Measurements from ENCODE around the gene TRAPPC5. TPM values are rescaled to one million over a fixed set of nuclear protein-coding genes. Genes with fewer than 3 reads are reported as not detected.
"Not testable (repeated sequence)": the region's sequence is repeated elsewhere in the genome, so short reads cannot be mapped to it uniquely, and the experiment has no call there.

TRAPPC5 gene
- total RNA-seq, 2 donors from 2014 or later, result 69.8 to 70.0 TPM

DNA sequence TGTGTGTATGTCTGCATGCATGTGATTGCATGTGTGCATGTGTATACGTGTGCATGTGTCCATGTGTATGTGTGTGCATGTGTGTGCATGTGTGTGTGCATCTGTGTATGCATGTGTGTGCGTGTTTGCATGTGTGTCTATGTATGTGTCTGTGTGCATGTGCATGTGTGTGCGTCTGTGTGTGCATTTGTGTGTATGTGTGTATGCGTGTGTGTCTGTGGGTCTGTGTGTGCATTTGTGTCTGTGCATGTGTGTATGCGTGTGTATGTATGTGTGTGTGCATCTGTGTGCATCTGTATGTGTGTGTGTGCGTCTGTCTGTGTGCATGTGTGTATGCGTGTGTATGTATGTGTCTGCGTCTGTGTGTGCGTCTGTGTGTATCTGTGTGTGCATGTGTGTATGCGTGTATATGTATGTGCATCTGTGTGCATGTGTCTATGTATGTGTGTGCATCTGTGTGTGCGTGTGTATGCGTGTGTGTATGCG, 40.7 kb upstream of the TRAPPC5 start:
- Histone ChIP-seq H3K4me3 (no peak overlapping the region), H3K9me3 (no peaks in the 10 kb centered on the region), H3K36me3 (no peaks in the 10 kb centered on the region), H3K27me3 (replicated peaks; ENCODE audit: insufficient read depth) (no peaks in the 10 kb centered on the region), H3K27ac (no peak overlapping the region), H3K4me1 (ENCODE audit: control insufficient read depth in 1 of 2, low read depth in 2 of 2) (no peaks in the 10 kb centered on the region)
- TF ChIP-seq, protein P1, sequence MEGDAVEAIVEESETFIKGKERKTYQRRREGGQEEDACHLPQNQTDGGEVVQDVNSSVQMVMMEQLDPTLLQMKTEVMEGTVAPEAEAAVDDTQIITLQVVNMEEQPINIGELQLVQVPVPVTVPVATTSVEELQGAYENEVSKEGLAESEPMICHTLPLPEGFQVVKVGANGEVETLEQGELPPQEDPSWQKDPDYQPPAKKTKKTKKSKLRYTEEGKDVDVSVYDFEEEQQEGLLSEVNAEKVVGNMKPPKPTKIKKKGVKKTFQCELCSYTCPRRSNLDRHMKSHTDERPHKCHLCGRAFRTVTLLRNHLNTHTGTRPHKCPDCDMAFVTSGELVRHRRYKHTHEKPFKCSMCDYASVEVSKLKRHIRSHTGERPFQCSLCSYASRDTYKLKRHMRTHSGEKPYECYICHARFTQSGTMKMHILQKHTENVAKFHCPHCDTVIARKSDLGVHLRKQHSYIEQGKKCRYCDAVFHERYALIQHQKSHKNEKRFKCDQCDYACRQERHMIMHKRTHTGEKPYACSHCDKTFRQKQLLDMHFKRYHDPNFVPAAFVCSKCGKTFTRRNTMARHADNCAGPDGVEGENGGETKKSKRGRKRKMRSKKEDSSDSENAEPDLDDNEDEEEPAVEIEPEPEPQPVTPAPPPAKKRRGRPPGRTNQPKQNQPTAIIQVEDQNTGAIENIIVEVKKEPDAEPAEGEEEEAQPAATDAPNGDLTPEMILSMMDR (IDR thresholded peaks at IDR 0.05), result no peak
- ATAC-seq (ENCODE audit: insufficient number of reproducible peaks, low FRiP score, low read depth), result no peak
- no peak for DNase-seq (ENCODE audit: low spot score)

DNA sequence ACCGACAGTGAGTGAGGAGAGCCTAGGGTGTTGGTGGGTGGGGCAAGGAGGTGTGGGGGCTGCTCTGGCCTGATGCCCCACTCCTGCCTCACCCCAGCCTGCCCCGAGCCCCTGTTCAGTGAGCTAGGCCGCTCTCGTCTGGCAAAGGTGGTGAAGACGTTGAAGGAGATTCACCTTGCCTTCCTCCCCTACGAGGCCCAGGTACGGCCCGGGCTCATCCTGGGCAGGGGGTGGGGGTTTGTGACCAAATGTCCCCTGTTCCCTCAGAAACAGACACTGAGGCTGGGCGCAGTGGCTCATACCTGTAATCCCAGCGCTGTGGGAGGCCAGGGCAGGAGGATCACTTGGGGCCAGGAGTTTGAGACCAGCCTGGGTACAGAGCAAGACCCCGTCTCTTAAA, 39.8 kb upstream of the TRAPPC5 start:
- Histone ChIP-seq H3K27ac (no peak overlapping the region), H3K36me3 (no peaks in the 10 kb centered on the region), H3K4me3 (no peak overlapping the region), H3K27me3 (replicated peaks; ENCODE audit: insufficient read depth) (no peaks in the 10 kb centered on the region), H3K4me1 (ENCODE audit: control insufficient read depth in 1 of 2, low read depth in 2 of 2) (no peaks in the 10 kb centered on the region), H3K9me3 (no peaks in the 10 kb centered on the region)
- ATAC-seq (ENCODE audit: insufficient number of reproducible peaks, low FRiP score, low read depth), result no peak
- TF ChIP-seq, protein P1 (IDR thresholded peaks at IDR 0.05), result no peak
- DNase-seq (ENCODE audit: low spot score), result no peak

DNA sequence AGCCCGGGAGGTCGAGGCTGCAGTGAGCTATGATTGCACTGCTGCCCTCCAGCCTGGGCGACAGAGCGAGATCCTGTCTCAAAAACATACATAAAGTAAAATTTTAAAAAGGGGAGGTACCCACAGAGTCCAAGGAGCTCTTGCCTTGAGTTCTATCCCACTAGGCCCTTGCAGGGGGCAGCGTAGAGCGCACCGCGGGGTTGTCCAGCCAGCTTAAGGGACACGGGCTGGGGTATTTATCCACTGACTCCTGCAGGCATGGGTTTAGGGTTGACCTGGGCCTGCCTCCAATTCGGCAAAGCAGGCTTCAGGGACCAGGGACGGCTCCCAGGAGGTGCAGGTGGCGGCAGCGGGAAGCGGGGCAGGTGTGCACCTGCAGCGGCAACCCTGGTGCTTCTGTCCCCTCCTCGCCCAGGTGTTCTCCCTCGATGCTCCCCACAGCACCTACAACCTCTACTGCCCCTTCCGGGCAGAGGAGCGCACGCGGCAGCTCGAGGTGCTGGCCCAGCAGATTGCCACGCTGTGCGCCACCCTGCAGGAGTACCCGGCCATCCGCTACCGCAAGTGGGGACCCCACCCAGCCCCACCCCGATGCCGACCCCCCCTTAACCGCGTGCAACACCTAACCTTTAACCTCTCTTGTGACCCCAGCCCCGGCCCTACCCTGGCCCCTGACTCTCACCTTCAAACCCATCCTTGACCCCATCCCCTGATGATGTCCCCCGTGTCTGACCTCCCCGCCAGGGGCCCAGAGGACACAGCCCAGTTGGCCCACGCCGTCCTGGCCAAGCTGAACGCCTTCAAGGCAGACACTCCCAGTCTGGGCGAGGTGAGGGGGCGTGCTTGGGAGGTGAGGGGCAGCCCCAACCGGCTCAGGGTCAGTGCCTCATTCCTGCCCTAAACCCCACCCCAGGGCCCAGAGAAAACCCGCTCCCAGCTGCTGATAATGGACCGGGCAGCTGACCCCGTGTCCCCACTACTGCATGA, 39.0 kb upstream of the TRAPPC5 start:
- TF ChIP-seq, protein P1 (IDR thresholded peaks at IDR 0.05), result no peak
- Histone ChIP-seq H3K27me3 (replicated peaks; ENCODE audit: insufficient read depth) (no peaks in the 10 kb centered on the region), H3K36me3 (no peaks in the 10 kb centered on the region), H3K4me3 (no peak overlapping the region), H3K4me1 (ENCODE audit: control insufficient read depth in 1 of 2, low read depth in 2 of 2) (no peaks in the 10 kb centered on the region), H3K9me3 (no peaks in the 10 kb centered on the region), H3K27ac (no peak overlapping the region)
- DNase-seq (ENCODE audit: low spot score) (no peak), ATAC-seq (ENCODE audit: insufficient number of reproducible peaks, low FRiP score, low read depth) (no peak)

DNA sequence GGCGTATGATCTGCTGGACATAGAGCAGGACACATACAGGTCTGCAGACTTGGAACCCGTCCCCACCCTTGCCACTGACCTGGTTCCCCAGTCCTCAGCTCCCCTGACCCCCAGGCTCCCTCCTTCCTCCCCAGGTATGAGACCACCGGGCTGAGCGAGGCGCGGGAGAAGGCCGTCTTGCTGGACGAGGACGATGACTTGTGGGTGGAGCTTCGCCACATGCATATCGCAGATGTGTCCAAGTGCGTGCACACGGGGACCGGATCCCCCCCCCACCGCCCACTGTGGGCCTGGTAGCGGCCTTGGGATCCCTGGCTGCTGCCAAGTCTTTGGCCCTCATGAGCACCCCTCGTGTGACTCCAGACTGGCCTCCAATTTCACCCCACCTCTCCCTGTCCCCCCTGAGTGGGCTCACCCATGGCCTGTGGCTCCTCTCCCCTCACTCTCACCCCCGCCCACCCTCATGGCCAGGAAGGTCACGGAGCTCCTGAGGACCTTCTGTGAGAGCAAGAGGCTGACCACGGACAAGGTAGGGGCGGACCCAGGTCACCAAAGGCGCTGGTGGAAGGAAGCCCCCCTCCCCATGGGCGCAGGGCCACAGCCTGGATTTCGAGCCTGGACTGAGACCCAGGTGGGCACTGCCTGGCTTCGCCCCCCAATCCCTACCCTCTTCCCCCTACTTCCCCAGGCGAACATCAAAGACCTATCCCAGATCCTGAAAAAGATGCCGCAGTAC, 38.2 kb upstream of the TRAPPC5 start:
- TF ChIP-seq, protein P1 (IDR thresholded peaks at IDR 0.05), result no peak
- Histone ChIP-seq H3K27me3 (replicated peaks; ENCODE audit: insufficient read depth) (no peaks in the 10 kb centered on the region), H3K9me3 (no peaks in the 10 kb centered on the region), H3K27ac (no peak overlapping the region), H3K36me3 (no peaks in the 10 kb centered on the region), H3K4me3 (no peak overlapping the region), H3K4me1 (ENCODE audit: control insufficient read depth in 1 of 2, low read depth in 2 of 2) (no peaks in the 10 kb centered on the region)
- ATAC-seq (ENCODE audit: insufficient number of reproducible peaks, low FRiP score, low read depth) (no peak), DNase-seq (ENCODE audit: low spot score) (no peak)

DNA sequence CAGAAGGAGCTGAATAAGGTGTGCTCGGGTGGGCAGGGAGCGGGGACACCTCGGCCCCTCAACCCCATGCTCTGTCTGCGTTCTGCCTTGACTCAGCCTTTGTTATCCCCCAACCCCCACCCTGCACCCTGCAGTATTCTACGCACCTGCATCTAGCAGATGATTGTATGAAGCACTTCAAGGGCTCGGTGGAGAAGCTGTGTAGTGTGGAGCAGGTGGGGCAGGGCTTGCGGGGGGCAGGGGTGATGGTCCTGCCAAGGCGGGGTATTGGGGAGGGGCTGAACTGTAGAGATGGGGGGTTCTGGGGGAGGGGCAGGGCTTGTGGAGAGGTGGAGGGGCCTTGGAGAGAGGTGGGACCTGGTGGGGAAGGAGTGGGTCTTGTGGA, 37.6 kb upstream of the TRAPPC5 start:
- Histone ChIP-seq H3K27me3 (replicated peaks; ENCODE audit: insufficient read depth) (no peaks in the 10 kb centered on the region), H3K4me1 (ENCODE audit: control insufficient read depth in 1 of 2, low read depth in 2 of 2) (no peaks in the 10 kb centered on the region), H3K4me3 (no peak overlapping the region), H3K27ac (no peak overlapping the region), H3K9me3 (no peaks in the 10 kb centered on the region), H3K36me3 (no peaks in the 10 kb centered on the region)
- TF ChIP-seq, protein P1 (IDR thresholded peaks at IDR 0.05), result no peak
- no peak for DNase-seq (ENCODE audit: low spot score)
- no peak for ATAC-seq (ENCODE audit: insufficient number of reproducible peaks, low FRiP score, low read depth)

DNA sequence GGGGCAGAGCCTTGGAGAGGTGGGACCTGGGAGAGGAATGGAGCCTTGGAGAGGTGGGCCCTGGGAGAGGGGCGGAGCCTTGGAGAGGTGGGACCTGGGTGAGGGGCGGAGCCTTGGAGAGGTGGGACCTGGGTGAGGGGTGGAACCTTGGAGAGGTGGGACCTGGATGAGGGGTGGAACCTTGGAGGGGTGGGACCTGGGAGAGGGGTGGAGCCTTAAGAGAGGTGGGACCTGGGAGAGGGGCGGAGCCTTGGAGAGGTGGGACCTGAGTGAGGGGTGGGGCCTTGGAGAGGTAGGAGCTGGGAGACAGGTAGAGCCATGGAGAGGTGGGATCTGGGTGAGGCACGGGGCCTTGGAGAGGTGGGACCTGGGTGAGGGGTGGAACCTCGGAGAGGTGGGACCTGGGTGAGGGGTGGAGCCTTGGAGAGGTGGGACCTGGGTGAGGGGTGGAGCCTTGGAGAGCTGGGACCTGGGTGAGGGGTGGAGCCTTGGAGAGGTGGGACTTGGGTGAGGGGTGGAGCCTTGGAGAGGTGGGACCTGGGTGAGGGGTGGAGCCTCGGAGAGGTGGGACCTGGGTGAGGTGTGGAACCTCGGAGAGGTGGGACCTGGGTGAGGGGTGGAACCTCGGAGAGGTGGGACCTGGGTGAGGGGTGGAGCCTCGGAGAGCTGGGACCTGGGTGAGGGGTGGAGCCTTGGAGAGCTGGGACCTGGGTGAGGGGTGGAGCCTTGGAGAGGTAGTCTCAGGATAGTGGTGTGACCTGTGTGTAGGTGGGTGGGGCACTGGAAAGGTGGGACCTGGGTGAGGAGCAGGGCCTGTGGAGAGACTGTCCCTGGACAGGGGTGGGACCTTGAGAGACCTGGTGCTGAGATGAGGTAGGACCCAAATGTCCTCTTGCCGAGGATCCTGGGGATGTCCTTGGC, 36.7 kb upstream of the TRAPPC5 start:
- not testable (repeated sequence) for H3K27me3 ChIP-seq (replicated peaks; ENCODE audit: insufficient read depth); ATAC-seq (ENCODE audit: insufficient number of reproducible peaks, low FRiP score, low read depth); H3K27ac ChIP-seq; H3K9me3 ChIP-seq; H3K4me3 ChIP-seq; DNase-seq (ENCODE audit: low spot score); H3K36me3 ChIP-seq; H3K4me1 ChIP-seq (ENCODE audit: control insufficient read depth in 1 of 2, low read depth in 2 of 2)

Measured in thoracic aorta (tissue), 2 donors.